Measurements from ENCODE around the gene TCF7L1.

Gene TCF7L1

DNA sequence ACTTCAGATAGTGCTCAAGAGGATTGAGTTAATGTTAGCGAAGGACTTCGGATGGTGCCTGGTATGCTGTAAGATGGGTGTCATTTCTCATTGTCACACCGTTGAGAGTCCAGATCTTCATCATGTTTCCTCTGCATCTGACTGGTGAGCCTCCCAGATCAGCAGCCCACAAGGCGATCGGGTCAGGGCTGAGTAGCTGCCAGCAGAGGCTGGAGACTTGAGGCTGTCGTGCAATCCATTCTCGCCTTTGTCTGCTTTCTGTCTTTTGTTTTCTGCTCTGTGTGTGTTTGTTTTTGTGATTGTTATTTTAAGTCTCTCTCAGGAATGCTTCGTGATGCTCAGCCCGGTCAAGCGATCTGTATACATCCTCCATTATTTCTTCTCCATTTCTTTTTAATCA, 98.8 kb downstream of the TCF7L1 start:
- DNase-seq, result no peak

DNA sequence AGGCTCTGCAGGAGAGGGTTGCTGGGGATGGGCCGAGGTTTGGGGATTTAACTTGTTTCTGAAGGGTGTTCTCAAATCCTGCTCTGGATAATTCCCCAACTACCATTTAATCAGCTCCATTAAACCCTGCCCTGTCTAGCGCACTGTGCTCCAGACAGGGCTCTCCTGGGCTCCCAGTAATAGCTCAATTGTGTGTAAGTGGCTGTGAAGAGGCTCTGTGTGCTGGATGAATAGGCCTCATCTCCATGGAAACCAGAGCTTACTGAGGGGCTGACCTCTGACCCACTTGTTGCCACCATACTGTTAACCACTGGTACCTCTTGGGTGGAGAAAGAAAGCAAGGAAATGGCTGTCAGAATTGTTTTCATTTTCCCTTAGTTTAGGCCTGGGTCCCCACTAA, 101.7 kb downstream of the TCF7L1 start:
- peak; percentile 30 for DNase-seq

GRCh38 chr2:85235281-85235680, 102.1 kb downstream of the TCF7L1 start:
- DNase-seq, result no peak

DNA sequence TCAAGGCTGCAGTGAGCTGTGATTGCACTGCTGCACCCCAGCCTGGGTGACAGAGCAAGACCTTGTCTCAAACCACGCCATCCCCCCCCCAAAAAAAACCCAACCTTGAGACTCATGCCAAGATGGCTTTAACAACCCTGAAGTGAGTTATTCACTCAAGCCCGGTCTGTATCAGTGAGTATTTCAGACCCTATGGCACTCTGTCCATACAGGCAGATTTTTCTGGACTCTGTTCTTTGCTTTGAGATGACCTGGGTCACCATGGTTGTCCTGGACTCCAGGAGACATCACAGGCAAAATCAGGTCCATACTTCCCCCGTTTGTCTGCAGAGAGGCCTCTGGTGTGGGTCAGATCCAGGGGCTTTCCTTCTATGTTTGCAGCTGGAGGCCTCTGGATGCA, 102.9 kb downstream of the TCF7L1 start:
- no peak for DNase-seq

DNA sequence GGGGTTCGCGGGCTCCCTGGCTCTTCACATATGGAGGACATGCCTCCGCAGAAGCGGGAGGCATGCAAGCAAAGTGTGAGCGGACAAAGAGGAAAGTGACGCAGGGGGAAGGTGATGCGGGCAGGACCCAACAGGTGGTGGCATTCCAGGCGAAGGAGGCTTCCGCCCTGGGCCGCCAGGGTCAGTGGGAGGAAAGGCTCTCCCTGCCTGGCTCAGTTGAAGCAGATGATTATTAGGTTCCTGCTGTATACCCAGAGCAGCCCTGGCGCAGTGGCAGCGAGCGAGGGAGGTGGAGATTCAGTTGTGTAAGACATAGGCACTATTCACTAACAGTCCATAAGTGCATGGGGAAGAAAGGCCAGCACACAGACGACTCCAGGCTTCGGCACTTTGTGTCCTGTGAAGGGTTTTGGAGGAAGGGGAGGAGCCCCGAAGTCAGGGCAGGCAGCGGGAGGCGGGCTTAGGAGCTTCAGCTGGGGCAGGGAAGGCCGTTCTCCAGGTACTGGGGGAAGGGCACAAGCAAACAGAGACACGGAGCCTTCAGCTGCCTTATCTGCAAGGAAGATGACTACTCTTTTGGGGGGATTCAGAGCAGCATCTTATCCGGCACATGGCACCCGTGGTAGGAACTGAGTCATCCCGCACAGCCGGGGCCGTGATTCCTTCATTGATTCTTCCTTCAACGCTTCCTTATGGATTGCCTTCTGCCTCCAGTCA, 104.8 kb downstream of the TCF7L1 start:
- no peak for DNase-seq

DNA sequence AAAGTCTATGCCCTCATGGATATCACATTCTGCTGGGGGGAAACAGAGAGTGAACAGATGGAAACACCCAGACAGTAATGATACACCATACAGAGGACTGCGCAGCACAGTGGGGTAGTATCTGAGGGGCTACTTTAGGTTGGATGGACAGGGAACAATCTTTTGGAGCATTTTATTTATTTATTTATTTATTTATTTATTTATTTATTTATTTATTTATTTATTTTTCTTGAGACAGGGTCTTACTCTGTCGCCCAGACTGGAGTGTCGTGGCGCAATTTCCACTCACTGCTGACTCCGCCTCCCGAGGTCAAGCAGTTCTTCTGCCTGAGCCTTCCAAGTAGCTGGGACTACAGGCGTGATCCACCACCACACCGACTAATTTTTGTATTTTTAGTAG, 105.4 kb downstream of the TCF7L1 start:
- DNase-seq, result no peak

DNA sequence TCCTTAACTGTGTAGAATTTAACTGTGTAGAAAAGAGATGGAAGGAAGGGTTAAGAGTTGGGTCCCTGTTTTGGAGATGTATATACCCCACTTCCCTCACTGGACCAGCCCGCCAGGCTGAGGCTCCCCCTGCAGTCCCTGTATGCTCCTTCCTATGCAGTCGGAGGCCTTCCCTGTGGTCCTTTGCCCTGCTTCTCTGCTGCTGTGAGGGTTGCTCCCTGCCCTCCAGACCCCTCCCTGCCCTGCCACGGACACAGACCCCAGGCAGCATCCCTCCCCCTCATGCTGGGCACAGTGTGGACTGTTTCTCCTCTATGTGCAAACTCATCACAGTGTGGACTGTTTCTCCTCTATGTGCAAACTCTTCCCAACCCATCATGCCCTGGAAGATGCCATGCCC, 105.9 kb downstream of the TCF7L1 start:
- DNase-seq, result no peak

GRCh38 chr2:85240055-85240454, 106.9 kb downstream of the TCF7L1 start:
- DNase-seq, result no peak

- DNase-seq, result no peak
Measured at GRCh38 chr2:85242321-85242720, 109.1 kb downstream of the TCF7L1 start.

- DNase-seq, result no peak
Measured at GRCh38 chr2:85243101-85244072, 110.2 kb downstream of the TCF7L1 start.

GRCh38 chr2:85244828-85245227, 111.6 kb downstream of the TCF7L1 start:
- no peak for DNase-seq

DNA sequence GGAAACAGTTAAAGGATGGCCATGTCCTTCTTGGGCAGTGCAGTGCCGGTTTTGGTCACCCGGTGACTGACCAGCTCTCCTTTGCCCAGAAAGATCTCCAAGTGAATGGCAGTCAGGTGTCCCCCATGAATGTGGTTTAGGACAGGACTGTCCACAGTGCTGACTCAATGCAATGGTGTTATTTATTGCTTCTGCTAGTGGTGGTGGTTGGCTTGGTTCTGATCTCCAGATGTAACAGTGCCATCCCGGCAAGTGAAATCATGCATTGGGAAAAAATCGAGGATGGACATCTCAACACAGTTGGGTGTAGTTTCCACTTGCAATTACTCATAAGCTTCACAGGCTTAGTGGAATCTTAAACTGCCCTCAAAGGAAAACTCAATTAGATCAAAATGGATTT, 112.7 kb downstream of the TCF7L1 start:
- no peak for DNase-seq

- DNase-seq, result no peak
Measured at GRCh38 chr2:85246348-85246747, 113.2 kb downstream of the TCF7L1 start.

DNA sequence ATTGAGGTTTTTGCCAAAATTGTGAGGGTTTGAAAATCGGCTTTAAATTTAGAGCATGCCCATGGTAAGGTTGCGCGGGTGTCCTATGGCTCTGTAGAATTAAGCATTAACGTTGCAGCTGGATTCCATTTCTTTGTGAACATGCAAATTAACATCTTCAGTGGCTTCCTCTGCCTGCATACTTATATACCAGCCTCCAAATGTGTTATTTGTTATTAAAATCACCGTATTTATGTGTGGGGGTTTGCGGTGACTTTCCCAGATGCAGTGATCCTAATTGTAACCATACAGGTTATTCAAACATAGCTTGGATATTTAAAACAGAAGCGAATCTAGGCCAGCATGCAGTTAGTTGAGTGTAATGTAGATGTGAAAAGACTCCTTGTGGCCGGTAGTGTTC, 114.4 kb downstream of the TCF7L1 start:
- DNase-seq, result no peak

DNA sequence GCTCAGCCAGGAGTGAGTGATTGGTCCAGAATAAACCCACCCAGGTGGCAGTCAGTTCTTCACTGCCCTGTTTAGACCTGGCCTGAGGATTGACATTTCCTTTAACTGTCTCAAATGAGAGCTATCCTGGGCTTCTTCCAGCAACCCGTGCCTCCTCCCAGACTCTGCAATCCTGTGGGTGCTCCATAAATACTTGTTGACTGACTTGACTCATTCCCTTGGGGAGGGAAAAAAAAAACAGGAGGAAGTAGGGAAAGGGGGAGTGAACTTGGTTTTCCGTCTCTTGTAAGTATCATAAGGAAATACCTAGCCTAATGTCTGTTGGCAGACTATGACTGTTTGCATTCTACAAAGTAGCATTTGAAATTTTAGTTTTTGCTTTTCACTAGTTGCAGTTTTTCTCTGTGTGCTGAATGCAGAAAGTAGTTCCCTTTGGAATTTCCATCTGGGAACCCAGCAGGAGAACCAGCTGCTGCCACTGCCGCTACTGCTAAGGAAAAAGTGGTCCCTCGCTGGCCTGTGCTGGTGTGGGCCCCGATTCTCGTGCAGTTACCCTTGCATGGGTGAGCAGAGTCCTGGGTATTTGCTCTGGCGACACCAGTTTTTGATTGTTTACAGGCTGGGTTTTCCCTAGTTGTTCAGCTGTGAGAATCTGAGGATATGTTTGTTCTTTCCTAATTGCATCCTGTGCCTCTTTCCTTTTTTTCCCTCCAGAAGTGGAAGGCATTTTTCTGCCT, 115.7 kb downstream of the TCF7L1 start:
- no peak for DNase-seq

DNA sequence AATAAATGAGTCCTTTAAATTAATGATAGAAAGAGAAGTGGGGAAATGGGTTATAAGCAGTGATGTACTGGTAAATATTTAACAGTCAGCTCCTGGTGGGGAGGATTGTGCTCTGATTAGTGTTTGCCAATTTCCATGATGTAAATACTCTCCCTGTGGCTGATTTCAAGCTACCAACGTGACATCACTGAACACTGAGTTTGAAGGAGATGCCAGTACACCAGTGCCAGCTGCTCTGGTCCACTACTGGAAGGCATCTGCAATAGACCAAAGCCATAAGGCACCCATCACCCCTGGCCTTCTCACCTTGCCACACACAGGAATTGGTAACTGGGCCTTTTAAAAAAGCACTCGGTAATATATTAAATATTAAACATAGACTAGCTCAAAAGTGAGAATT, 116.9 kb downstream of the TCF7L1 start:
- no peak for DNase-seq

DNA sequence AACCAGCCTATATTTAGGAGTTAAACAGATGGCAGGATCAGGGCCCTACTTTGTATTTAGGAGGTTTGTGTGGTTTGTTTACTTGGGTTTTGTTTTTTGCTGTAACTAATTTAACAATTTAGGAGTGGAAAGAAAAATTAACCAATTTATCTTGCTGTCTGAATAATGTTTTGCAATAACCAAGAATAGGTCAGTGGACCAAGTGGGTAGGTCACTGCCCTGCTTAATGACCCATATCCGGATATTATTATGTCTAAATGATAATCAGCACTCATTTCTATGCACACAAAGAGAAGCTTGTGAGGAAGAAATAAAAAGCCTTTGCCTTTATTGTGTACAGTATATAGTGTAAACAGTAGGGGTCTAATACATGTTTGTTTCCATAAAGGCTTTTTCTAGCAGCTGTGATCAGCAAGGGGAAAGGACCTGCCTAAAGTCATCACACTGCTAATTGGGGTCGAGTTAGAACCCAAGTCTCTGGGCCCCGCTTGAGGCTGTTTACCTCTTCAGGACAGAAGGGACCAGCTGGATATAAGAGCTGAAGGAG, 118.0 kb downstream of the TCF7L1 start:
- DNase-seq, result no peak

DNA sequence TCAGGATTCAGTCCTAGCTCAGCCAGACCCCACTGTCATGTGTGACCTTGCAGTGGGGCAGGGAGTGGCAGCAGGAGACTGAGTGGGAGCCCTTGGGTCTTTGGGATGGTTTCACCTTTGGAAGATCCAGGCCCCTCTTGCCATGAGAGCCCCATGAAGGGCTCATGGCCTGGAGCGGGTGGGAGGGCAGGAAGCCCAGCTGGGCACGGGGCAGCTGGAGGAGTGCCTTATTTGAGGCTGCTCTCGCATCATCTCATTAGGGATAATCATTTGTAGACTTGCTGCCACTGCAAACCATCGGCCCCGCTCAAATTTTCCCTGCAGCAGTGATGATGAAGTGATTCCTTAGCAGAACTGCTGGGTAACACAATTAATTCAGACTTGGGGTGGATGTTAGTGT, 120.7 kb downstream of the TCF7L1 start:
- DNase-seq, result no peak

DNA sequence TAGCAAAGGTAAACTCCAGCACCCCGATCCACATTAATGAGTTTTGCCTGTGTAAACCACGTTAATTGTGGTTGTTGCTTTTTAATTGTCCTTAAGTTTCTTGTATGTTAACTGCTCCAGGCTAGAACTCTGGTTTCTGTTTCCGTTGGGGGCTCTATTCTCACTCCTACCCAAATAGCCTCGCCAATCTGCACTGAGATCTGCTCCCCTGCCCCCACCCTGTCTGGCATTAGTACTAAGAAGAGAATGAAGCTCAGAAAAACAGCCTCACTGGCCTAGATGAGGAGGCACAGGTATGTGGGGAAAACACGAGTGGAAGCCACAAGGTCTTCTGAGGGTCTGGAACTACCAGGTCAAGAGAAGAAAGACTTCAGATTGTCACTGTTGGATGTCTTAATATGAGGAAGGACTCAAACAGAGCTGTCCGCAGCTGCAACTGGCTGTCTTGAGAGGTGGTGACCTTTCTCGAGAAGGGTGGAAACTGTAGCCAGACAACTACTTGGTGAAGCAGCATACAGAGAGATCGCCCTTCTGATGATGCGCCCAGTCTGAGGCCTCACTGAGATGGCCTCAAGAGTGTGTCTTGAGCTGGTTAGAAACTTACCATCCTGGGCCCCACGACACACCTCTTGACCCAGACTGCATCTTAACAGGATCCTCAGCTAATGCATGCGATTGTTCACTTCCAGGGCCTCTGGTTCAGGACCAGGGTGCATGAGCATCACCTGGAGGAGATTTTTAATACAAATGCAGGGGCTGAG, 121.5 kb downstream of the TCF7L1 start:
- no peak for DNase-seq

DNA sequence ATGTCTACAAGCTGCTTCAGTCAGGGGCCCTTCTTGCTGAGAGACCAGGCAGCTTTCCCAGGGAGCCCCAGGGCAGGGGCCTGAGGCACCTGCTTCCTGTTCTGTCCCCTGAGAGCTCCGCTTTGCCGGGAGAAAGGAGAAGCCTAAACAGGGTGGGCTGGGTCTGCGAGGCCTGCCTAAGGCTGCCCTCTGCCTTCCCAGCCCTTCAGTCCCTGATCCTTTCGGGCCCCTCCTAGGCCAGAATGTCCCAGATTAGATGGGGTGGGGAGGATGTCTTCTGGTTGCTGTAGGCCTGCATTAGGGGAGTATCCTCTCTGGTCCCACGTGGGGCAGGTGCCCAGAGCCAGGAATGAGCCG, 122.2 kb downstream of the TCF7L1 start:
- DNase-seq, result no peak

DNA sequence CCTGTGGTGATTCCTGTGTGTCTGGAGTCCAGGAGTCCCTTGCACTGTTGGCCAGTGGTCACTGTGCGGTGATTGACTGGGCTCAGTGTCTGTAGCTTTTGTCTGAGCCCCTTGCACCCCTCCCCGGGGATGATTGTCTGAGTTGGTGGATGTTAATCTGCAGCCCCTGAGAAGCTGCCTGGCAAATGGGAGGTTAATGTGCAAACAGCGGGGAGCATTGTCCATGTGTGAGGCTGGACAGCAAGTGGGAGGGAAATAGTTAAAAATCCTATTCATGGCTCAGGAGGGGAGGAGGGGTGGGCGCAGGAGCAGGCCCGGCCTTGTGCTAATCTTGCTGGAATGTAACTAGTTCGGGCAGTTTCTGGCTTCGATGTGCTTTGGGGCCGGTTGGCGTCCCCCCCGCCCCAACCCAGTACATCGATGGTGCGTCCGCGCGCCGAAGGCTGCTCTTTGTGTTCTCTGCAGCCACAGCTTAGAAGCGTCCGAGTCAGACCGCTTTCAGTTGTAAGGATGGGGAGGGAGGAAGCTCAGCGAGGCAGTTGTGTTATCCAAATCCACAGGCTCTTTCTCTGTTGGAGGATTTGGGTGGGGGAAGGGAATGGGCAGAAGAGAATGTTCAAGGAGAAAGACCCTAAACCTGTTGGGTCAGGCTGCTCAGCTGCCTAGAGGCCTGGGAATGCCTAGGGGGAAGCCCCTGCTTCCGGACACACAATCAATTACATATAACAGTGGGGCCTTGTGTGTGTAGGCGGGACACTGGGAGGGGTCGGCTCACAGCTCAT, 122.8 kb downstream of the TCF7L1 start:
- no peak for DNase-seq

Measured in NCI-H2107 (cell line).